NCI-H2196 treated with DMSO at 0.1 percent for 48 hours (cell line): ENCODE measurements around the gene HNRNPM.
"Not testable (repeated sequence)": the region's sequence is repeated elsewhere in the genome, so short reads cannot be mapped to it uniquely, and the experiment has no call there.

Experiments
- DNase-seq: peaks from one replicate; lab custom pipeline; 2025; ENCODE audit not compliant: unreplicated experiment; lab: John Stamatoyannopoulos, UW

HNRNPM gene

DNA sequence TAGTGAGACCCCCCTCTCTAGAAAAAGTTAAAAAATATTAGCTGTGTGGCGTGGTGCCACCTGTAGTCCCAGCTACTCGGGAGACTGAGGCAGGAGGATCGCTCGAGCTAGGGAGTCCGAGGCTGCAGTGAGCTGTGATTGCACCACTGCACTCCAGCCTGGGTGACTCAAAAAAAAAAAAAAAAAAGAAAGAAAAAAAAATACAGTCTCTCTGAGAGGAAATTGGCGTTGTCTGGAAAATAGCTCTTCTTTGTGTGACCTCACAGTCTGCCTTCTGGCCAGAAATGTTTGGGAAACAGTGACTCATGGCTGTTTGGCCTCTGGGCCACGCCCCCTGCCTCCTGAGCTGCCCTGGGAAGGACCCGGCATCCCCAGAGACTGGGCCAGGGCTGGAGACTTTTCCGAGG, 21.0 kb upstream of the HNRNPM start:
- DNase-seq = peak; percentile 68

GRCh38 chr19:8425331-8425730, 19.4 kb upstream of the HNRNPM start:
- DNase-seq = not testable (repeated sequence)

DNA sequence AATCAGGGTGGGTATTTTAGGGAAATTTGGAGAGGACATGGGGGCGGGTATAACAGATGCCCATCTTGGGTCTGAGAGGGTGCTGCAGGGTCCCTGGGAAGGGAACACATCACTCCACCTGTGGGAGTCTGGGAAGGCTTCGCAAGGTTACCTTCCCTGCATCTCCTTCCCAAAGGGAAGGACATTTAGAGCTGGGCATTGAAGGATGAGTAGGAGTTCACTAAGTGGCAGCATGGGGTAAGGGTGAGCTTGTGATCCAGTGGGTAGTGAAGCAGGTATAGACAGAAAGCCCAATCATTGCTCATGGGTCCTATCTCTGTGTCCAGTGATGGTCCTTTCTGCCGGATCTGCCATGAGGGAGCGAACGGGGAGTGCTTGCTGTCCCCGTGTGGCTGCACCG, 18.5 kb upstream of the HNRNPM start:
- no peak for DNase-seq

GRCh38 chr19:8429044-8429443, 15.7 kb upstream of the HNRNPM start:
- DNase-seq = no peak

DNA sequence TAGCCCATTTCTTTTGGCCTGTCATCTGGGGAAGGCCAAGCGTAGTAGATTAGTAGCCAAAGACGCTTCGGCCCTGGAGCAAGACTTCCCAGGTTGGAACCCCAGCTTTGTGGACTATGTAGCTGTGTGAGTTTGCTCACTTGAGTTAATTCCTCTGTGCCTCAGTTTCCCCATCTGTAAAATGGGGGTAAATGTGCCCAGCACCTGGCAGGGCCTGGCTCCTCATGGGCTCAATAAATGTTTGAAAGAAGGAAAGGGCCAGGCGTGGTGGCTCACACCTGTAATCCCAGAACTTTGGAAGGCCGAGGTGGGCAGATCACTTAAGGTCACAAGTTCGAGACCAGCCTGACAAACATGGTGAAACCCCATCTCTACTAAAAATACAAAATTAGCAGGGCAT, 14.9 kb upstream of the HNRNPM start:
- no peak for DNase-seq

GRCh38 chr19:8430650-8431049, 14.1 kb upstream of the HNRNPM start:
- DNase-seq = no peak

DNA sequence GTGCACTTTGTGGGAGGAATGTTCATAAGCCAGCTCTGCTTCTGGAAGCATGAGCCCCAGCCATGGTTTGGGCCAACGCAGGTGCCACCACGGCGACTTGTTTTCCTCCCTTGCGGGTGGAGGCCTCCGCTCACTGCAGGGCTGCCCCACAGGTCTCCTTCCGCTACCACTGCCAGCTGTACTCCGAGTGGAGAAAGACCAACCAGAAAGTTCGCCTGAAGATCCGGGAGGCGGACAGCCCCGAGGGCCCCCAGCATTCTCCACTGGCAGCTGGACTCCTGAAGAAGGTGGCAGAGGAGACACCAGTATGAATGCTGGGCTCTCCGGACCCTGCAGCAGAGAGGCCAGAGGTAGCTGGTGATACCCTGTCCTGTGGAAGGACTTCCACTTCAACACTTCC, 6.5 kb upstream of the HNRNPM start:
- no peak for DNase-seq

GRCh38 chr19:8441725-8442544, 2.8 kb upstream of the HNRNPM start:
- DNase-seq = no peak

- DNase-seq = not testable (repeated sequence)
These were observed 567 bp upstream of the HNRNPM start for GRCh38 chr19:8444140-8444676.

- DNase-seq = no peak
These were observed 770 bp downstream of the HNRNPM start for GRCh38 chr19:8445488-8446001.

DNA sequence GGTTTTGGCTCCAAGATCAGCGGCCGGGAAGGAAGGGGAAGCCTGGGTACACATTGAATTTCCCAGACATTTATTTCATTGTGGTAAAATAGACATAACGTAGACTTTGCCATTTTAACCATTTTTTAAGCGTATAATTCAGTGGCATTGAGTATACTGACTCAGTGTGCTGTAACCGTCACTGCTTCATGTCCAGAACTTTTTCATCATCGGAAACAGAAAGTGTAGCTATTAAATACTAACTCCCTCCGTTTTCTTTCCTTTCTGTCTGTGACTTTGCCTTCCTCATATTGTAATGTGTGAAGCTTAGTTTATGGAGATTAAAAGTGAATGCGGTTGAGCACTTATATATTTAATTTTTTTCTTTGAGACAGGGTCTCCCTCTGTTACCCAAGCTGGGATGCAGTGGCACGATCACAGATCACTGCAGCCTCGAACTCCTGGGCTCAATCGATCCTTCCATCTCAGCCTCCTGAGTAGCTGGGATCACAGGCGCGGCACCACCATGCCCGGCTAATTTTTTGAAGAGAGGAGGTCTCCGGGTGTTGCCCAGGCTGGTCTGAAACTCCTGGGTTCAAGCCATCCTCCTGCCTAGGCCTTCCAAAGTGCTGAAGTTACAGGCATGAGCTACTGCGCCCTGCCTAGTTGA, 1.4 kb downstream of the HNRNPM start:
- no peak for DNase-seq

GRCh38 chr19:8449830-8450229, 5.1 kb downstream of the HNRNPM start:
- DNase-seq = no peak

GRCh38 chr19:8451377-8451776, 6.6 kb downstream of the HNRNPM start:
- no peak for DNase-seq

- DNase-seq = no peak
These were observed 7.1 kb downstream of the HNRNPM start for GRCh38 chr19:8451885-8452284.

DNA sequence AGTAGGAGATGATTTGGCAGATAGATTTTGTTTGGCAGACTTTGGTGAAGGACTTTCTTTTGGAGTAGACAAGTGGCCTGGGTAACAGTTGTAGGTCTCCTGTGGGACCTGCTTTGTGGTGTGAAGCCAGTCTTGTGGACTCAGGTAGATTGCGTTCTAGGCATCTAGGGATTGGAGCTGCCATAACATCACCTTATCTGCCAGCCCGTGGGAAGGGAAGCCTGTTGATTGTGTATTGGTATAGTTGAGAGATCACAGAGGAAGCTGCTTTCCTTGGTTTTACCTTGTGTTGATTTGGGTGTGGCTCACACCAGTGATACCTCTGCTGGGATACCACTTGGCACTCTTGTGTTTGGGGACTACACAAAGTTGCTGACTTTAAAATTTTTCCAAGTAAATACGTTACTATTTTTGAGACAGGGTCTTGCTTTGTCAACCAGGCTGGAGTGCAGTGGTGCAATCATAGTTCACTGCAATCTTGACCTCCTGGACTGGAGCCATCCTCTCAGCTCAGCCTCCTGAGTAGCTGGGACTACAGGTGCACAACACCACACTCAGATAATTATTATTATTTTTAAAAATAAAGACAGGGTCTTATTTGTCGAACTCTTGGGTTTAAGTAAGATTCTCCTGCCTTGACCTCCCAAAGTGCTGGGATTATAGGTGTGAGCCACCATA, 7.8 kb downstream of the HNRNPM start:
- no peak for DNase-seq

DNA sequence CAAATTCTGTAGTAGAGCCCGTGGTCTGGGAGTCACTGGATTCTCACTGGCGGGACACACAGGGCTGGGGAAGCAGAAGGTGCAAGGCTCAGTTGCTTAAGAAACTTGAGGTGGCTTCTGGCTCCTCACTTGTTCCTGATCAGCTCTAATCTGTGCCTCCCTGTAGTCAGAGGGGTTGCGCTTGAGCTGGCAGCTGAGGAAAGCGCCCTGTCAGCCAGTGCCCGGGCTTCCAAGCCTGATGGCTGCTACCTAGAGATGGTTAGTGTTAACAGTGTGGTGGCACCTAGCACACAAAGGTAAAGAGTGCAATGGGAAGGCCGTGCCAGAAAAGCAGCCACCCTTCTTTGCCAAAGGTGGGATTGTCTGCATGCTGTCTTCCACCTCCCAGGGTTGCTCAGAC, 8.8 kb downstream of the HNRNPM start:
- DNase-seq = no peak

DNA sequence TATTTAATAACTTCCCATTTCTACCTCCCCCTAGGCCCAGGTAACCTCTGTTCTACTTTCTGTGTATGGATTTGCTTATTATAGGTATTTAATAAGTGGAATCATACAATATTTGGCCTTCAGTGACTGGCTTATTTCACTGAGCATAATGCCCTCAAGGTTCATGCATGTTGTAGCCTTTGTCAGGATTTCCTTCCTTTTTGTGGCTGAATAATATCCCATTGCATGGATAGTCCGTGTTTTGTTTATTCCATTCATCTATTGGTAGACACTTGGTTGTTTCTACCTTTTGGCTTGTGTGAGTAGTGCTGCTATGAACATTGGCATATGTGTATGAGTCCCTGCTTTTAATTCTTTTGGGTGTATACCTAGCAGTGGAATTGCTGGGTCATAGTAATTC, 9.4 kb downstream of the HNRNPM start:
- no peak for DNase-seq

GRCh38 chr19:8455018-8455417, 10.2 kb downstream of the HNRNPM start:
- DNase-seq = no peak

- no peak for DNase-seq
These were observed 11.3 kb downstream of the HNRNPM start for GRCh38 chr19:8456064-8456463.

- DNase-seq = no peak
These were observed 12.4 kb downstream of the HNRNPM start for GRCh38 chr19:8457209-8457608.

DNA sequence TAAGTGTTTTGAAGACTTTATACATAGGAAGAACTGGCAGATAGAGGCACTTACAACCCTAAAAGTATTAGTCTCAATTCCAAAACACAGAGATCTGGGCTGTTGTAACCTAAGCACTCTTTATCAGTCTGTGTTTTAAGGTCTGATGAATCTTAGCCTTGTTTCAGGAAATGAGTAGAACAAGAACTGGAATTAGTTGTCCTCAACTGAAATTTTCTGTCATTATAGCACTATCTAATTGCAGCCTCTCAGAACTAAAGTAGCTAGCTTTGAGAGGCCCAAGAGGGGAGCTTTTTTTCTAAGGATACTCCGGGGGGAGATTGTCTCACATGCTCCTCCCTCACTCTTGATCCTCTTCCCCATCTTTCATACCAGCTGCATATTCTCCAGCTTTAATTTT, 13.1 kb downstream of the HNRNPM start:
- no peak for DNase-seq

DNA sequence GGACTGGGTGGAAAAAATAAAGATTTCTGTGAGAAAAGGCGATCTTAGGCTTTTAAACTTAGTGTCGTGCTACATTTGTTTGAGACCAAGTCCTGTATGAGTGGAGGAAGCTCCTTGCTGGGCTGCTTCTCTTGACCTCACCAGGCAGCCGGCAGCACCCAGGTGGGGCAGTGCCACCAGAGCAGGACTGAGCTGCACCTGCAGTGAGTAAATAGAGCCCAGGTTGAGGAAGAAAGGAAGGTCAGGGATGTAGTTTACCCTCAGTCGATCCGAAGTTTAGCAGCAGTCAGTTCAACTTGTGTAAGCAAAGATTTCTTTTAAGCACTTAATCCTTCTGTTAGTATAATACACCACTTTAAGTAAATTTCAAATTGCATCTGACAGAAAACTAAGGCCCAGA, 13.6 kb downstream of the HNRNPM start:
- DNase-seq = no peak
